Activated T-cell treated with anti-CD3 and anti-CD28 coated beads for 1 hour (primary cell): ENCODE data around the gene SLC30A2.

Experiments
- DNase-seq: peaks from one replicate; pipeline ENCODE4 v3.0.0-alpha.2; 2020; ENCODE audit warnings: low read depth

Gene SLC30A2

DNA sequence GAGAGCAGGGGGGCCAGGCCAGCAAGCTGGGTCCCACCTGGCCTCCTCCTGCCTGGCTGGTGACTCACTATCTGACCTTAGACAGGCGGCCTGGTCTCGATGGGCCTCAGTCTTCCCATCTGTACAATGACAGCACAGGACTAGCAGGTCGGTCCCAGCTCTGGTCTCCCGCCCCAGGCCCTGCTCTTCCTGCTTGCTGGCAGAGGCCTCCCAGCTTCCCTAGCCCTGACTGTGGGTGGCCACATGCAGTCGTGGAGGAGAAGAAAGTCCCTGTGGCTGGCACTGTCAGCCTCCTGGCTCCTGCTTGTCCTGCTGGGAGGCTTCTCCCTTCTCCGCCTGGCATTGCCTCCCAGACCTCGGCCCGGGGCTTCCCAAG lies 23.5 kb downstream of the SLC30A2 start:
- no peak for DNase-seq

DNA sequence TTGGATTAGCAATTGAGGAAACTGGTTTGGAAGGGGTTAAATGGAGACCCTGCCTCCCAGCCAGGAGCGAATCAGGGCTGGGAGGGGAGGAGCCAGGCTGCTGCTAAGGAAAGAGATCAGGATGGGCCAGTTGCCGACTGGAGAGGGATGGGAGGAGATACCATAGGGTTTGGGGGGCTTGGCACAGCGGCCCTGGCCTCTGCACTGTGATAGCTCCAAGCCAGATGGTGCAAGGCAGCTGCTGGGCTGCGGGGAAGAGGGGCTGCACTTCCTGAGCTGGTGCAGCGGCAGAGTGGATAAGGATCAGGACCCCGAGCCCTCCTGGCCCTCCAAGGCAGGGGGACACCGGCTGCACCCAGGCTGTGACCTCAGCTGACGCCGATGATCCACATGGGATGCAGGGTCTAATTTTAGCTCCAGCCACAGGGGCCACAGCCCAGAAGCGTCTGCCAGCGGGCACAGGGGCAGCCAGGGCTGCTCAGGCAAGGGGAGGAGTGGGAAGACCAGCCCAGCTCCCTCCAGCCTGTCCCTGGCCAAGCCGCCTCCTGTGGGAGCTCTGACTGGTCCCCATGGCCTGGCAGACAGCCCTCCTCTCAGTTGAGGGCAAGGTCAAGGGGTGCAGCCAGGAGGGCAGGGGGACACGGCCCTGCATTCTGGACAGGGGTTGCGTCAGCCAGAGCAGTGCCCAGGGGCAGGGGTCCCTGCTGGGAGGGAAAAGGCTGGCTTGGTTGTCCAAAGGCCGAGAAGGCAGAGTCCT lies 24.1 kb downstream of the SLC30A2 start, which contains the start of gene EXTL1:
EXTL1 (plus strand) TSS at position 129 of the 757 bp plus-strand sequence. CDS start 872 bp downstream, outside the sequence.
- no peak for DNase-seq

DNA sequence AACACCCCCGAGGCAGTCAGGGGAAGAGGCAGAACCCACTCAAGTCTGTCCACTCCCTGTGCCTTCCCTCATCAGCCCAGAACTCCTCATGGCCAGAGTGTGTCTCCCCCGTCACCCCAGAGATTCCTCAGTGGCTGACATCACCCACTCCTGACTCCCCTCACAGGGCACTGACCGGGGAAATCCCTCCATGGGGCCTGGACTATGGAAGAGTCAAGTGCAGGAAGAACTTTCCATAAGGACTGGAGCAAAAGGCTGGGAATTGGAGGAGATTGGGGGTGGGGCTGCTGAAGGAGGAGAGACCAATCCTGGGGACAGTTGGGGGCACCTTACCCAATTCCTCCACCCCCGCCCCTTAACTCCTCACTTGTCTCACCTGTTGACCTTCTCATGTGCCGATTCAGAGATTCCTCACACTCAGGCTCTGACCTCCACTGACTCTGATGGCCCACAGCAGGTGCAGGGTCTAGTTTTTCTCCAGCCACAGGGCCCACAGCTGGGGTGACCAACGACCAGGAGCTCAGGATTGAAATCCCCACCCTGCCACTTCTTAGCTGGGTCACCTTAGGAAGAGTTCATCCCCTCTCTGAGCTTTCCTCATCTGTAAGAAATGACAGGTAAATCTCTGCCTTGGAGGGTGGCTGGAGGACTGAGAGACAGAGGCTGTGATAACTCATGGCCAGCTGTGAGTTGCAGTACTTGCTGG lies 24.8 kb downstream of the SLC30A2 start:
- DNase-seq: no peak

DNA sequence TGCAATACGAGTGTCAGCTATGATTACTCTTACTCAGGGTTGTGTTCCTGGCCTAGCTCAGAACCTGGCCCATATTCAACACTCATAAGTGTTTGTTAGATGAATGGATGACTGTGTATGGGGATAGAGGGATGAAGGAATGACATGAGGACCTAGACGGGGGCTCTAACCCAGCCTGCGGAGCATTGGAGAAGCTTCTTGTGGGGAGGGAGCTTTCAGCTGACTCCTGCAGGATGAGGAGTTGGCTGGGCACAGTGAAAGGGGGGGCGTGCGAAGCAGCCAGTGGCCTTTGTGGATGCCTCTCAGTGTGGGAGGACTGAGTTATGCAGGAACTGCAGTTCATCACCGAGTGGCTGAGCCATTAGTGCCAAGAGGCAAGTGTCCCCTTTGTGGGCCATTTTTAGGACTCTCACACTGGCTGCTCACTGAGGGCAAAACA lies 25.6 kb downstream of the SLC30A2 start:
- no peak for DNase-seq

DNA sequence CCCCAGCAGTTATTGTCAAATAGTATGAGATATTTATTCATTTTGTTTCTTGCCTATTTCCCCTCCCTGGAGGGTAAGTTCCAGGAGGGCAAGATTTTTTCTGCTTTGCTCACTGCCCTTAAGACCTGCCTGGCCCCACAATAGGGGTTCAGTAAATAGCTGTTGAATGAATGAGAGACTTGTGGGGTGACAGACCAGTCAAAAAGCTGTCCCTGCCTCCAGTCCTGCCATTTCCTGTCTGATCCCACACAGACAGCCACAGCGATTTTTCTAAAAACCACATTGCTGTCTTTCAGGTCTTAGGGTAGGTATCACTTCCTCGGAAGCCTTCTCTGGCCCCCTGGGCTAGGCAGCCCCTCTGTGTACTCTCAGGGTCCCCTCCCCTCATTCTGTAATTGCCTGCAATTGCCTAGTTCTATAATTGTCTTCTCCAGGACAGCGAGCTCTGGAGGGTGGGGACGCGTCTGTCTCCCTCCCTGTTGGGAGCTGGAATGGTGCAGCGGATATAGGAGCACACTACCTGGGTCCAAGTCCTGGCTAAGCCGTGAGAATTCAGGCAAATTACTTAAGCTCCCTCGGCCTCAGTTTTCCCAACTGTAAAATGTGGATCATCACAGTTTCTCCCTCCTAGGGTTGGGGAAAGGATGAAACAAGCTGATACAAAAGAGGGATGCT lies 26.1 kb downstream of the SLC30A2 start:
- no peak for DNase-seq

DNA sequence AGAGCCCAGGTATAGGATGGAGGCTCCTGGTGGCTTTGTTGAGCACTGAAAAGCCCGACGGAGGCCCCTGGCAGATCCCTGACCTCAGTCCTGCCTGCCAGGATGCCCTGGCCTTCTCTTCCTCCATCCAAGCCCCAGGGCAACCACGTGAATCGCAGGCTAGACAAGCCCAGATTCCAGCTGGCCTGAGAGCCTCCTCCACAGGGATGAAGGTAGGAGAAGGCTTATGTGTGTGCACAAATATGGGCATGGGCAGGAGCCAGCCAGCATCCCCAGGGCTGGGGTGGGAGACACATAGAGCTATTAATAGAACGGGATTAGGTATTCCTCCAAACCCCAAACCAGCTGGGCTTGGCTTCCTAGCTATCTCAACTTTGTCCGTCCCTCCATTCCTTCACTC lies 28.3 kb downstream of the SLC30A2 start:
- DNase-seq: no peak

DNA sequence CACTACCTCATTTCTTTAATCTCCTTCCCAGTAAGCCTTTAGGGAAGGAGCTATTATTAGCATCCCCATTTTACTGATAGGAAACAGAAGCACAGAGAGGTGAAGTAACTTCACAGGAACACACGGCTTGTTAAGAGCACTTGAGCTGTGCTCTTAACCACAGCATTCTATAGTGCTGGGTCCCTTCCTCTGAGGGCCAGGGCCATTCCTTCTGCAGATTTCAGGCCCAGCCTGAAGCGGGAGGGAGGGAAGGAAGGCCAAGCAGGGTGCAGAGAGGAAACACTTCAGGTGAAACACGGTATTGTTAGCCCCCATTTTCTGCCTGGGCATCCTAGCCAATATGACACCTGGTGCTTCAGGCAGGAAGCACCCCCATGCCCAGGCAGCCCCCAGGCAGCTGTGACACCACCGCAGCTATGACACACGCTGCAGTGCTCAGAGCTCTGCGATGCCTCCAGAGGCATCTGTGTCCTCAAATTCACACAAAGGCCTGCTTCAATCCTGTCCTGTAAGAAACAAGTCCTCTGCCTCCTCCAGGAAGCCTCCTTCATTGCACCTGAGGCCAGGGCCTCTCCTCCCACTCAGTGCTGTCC lies 28.9 kb downstream of the SLC30A2 start:
- no peak for DNase-seq

DNA sequence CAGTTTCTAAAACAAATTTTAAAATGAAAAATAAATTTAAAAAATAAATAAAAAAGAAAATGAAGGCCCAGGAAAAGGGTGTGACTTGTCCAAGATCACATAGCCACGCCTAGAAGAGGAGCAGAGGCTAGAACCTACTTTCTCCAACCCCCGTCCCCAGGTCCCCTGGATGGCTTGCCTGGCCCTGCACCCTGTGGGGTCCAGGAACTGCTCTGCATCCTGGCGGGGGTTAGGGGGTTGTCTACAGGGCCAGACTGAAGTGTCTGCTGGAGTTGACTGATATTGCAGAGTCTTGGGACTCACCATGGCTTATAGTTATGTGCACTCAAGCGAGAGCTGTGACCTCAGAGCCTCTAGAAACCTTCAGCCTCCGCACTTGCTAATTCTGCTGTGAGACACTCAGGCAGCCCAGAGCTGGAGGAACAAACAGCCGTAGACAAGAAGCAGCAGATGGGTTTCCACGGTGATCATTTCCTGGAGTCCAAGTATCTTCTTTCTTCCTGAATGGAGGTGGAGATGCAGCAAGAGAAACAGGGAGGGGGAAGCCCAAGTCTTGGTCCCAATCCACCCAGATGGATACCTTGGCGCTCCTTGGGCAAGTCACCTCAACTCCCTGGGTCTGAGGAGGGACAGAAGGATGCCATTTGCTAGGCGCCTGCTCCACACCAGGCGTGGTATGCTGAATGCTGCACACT lies 29.5 kb downstream of the SLC30A2 start:
- DNase-seq: no peak

DNA sequence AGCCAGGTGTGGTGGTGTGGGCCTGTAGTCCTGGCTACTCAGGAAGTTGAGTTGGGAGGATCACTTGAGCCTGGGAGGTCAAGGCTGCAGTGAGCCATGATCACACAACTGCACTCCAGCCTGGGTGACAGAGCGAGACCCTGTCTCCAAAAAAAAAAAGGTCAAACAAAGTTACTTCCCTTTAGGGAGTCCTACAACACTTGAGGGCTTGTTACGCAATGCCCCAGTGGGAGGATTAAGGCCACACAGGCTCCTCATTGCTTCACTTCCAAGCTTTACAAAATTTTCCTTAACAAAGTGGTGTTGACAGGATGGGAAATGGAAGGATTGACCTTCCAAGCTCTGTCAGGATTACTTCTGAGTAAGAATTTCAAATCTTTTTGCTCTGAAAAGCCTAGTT lies 30.6 kb downstream of the SLC30A2 start:
- no peak for DNase-seq

DNA sequence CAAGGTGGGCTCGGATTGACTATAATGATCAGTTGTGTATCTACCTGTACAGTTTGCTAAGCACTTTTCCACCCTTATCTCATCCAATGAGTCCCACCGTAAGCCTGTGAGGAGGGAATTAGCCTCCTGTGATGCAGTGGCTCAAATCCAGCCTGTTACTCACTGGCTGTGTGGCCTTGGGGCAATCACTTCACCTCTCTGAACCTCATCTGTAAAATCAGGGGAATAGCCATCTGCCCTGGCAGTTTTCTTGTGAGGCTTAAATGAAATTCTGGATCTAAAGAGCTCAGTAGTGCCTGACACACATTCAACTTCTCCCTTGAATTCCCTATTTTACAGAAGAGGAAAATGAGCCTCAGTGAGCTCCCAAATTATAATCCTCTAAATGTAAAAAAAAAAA lies 31.7 kb downstream of the SLC30A2 start:
- DNase-seq: no peak

DNA sequence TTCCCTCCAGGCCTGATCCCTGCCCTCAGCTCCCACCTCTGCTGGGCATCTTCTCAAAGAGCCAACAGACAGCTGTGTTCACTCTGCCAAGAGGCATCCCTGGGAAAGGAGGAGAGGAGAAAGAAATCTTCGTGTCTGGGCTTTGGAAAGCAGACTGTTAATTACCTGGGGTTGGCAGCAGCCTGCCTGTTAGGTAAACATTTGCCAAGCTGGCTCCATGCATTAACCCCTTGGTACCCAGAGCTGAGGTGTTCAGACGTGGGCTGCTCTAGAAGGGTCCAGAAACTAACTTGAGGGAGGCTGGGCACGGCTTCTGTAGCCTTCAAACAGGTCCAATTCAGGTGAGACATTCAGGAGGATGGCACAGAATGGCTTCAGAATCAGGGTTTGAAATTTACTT lies 33.1 kb downstream of the SLC30A2 start:
- DNase-seq: no peak

DNA sequence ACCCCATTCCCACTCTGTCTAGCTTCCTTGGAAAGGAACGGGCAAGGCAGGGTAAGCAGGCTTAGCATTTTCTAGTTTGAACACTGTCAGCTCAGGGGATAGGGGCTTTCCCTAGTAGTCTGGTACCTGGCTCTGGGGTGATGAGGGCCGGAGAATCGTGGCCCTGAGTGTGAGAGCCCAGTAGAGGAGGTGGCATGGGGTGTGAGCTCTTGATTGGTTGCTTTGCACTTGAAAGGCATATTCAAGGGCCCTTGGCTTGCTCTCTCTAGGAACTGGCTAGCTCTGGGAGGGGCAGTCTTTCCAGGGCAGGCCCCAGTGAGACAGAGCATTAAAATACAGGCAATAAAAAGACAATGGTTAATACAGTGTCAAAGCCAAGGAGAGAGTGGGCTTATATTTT lies 35.1 kb downstream of the SLC30A2 start:
- DNase-seq: no peak

DNA sequence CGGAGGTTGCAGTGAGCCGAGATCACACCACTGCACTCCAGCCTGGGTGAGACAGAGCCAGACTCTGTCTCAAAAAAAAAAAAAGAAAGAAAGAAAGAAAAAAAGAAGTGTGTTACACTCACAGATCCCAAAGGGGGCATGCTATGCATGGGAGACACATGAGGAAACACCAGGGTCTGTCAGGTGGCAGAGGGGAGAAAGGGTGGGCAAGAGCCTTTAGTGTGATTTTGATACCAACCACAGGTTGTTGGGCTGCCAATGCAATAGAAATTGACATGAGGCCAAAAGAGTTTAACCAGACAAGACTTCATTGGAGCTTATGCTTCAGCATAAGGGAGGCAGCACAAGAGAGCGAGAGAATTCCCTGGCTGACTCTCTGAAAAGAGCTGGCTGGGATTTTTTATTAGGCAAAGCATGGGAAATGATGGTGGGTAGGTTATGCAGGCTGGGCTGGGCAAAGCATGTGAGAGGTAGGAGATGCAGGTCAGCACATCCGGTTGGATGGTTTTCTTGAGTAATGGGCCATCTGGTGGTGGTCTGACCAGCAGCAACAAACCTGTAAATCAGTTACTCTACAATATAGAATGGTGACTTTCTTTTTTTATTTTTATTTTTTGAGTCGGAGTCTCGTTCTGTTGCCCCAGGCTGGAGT lies 36.0 kb downstream of the SLC30A2 start:
- no peak for DNase-seq

DNA sequence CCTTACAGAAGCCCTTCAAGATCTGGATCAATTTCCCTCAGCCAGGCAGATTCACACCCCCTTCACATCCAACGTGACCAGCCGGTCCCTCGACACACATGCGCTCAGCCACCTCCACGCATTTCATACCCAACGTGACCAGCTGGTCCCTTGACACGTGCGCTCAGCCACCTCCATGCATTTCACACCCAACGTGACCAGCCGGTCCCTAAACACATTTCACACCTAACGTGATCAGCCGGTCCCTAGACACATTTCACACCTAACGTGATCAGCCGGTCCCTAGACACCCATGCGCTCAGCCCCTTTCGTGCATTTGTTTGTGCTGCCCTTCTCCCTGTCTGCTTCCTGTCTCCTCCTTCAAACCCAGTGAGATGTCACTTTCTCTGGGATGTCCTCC lies 39.2 kb downstream of the SLC30A2 start:
- DNase-seq: no peak

DNA sequence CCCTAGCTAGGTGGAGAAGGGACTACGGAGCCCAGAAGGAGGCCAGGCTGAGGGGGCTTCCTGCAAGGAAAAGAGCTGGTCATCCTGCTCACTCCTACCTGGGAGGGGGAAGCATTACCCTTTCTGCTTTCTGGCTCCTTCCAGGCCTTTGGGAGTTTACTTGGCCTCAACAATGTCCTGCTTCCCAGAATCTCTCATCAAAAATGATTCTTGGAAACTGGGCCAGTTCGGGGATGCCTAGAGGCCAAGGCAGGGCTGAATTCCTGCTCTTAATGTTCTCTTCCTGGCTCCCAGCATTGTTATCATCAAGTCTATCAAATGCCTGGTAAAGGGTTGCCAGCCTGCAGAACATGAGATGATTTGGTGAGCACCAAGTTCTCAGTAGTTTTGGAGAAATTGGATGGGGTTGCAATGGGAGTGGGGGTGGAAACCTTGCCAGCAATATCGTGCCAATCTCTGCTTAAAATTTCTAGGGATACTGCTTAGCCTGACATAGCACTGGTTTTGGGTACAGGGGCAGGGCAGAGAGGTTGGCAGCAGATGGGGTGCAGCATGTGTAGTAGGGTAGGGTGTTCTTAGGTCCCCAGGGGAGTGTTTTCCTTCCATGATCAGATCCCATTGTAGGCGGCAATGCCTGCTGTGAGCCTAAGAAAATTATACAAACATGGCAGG lies 40.3 kb downstream of the SLC30A2 start:
- no peak for DNase-seq

DNA sequence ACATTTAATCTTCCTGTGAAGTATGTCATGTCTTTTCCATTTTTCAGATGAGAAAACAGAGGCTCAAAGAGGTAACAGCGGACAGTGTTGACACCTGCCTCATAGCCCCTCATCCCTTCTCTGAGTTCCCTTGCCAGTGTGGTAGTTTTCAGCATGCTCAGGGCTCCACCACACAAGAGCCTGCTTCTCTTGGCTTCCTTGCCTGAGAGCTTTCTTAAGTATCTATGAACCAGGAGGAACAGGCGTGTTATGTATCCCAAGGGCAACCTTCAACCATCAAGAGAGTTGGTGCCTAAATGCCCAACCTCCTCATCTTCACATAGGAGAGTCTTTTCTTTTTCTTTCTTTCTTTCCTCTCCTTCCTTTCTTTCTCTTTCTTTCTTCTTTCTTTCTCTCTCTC lies 42.2 kb downstream of the SLC30A2 start:
- no peak for DNase-seq

DNA sequence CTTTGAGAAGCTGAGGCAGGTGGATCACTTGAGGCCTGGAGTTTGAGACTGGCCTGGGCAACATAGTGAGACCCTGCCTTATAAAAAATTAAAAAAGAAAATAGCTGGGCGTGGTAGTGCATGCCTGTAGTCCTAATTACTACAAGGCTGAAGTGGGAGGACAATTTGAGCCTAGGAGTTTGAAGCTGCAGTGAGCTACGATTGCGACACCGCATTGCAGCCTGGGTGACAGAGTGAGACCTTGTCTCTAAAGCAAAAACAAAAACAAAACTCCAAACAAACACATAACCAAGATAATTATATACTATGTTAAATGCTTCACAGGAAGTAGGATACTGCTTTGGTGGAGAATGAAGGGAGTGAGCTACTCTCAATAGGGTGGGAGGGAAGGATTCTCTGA lies 42.7 kb downstream of the SLC30A2 start:
- no peak for DNase-seq

DNA sequence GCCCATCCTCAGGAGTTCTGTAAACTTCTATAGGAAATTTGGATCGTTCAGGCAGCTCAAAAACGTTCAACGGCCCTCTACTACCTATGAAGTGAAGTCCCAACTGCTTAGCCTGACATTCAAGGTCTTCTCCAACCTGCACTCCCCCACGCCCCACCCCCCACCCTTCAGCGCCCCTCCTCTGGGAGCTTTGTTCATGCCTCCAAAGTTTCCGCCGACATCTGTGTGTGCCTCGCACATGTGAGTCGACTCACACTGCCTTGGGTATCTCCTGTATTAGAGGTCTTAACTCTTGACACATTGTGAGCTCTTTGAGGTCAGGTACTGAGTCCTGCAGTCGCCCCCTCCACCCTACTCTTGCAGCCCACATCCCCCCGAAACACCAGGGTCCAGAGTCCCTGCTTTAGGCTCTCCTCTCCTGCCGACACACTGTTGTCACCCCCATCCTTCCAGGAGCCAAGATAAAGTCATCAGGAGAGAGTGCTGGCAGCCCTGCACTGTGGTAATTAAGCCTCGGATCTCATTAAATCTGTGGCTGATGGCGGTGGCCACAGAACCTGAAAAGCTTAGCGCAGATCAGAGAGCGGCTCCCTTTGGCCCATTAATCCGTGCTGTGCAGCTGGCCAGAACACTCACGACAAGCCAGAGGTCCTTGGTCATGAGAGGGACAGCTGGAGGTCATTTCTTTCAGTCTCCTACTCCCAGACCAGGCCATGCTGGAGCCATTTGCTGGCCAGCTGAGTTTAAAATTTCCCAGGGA lies 46.7 kb downstream of the SLC30A2 start:
- DNase-seq: no peak

DNA sequence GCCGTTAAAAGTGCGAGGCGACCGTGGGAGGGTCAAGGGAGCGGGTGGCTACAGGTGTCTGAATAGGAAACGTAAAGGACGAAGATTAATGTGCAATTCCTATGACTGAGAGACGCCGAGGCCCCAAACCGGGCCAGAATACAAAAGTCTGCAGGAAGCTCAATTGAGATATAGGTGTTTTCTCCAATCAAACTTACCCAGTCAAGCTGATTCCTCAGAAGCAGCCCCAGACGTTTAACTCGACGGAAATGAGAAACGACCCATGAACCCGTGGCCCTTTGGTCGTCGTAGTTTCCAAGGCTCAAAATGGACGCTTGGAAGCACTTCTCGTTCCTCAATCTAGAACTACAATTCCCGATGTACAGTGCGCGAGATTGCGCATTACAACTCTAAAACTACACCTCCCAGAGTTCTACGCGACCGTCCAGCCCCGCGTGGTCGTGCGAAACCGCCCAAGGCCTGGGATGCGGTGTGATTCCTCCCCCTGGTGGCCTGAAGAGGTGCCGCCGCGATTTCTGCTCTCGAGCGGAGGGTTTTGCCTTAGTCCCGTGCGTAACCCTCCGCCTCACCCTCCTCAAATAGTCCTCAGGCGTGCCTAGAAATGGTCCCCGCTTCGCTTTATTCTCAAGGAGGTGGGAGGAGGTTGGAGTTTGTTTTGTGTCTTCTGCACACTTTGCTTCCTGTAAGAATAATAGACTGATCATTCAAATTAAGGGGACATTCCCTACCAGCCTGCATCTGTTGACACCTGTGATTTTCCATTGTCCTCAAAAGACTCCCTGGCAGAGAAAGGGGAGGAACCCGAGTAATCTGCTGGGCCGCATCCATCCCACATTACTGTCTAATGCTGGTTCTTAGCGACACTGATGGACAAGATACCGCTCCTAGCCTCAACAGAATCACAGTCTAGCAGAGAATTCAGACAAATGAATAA lies 47.8 kb downstream of the SLC30A2 start, which contains the start of gene PAFAH2:
PAFAH2 (minus strand) TSS at position 236 of the 934 bp plus-strand sequence. CDS start 7,247 bp downstream, outside the sequence.
- peak; percentile 94 for DNase-seq
